Kidney capillary endothelial cell (primary cell): ENCODE results near the gene ENTREP3.
"Not testable (repeated sequence)": the region's sequence is repeated elsewhere in the genome, so short reads cannot be mapped to it uniquely, and the experiment has no call there.

Experiments
- DNase-seq: peaks from one replicate; pipeline ENCODE4 v3.0.0-alpha.2; 2018; ENCODE audit warnings: low spot score

The ENTREP3 gene

GRCh38 chr1:155250633-155251449, 4.4 kb downstream of the ENTREP3 start:
- peak; percentile 90 for DNase-seq

- no peak for DNase-seq
Observed at GRCh38 chr1:155250246-155250632, 5.0 kb downstream of the ENTREP3 start.

- DNase-seq: no peak
Observed at GRCh38 chr1:155247667-155248553, 7.4 kb downstream of the ENTREP3 start.

- not testable (repeated sequence) for DNase-seq
Observed at GRCh38 chr1:155246796-155247195, 8.5 kb downstream of the ENTREP3 start.

GRCh38 chr1:155245163-155245524, 10.1 kb downstream of the ENTREP3 start:
- DNase-seq: no peak

- DNase-seq: peak; percentile 97
Observed at GRCh38 chr1:155244368-155245162, 10.7 kb downstream of the ENTREP3 start.

- no peak for DNase-seq
Observed at GRCh38 chr1:155242805-155243358, 12.4 kb downstream of the ENTREP3 start.

GRCh38 chr1:155241841-155242264, 13.4 kb downstream of the ENTREP3 start:
- no peak for DNase-seq

- peak; percentile 72 for DNase-seq
Observed at GRCh38 chr1:155241069-155241679, 14.1 kb downstream of the ENTREP3 start.

GRCh38 chr1:155236451-155236850, 18.8 kb downstream of the ENTREP3 start:
- DNase-seq: no peak

GRCh38 chr1:155235375-155235774, 19.9 kb downstream of the ENTREP3 start:
- not testable (repeated sequence) for DNase-seq

- not testable (repeated sequence) for DNase-seq
Observed at GRCh38 chr1:155233502-155233901, 21.8 kb downstream of the ENTREP3 start.

GRCh38 chr1:155232001-155232978, 23.0 kb downstream of the ENTREP3 start:
- not testable (repeated sequence) for DNase-seq

- DNase-seq: not testable (repeated sequence)
Observed at GRCh38 chr1:155231302-155231701, 24.0 kb downstream of the ENTREP3 start.

- no peak for DNase-seq
Observed at GRCh38 chr1:155228096-155228427, 27.2 kb downstream of the ENTREP3 start.

GRCh38 chr1:155227261-155228095, 27.8 kb downstream of the ENTREP3 start:
- peak; percentile 98 for DNase-seq

GRCh38 chr1:155226910-155227260, 28.4 kb downstream of the ENTREP3 start:
- DNase-seq: peak; percentile 42

GRCh38 chr1:155226188-155226909, 28.9 kb downstream of the ENTREP3 start:
- peak; percentile 77 for DNase-seq

GRCh38 chr1:155225404-155225759, 29.9 kb downstream of the ENTREP3 start:
- not testable (repeated sequence) for DNase-seq
